ENCODE data around the gene SPEM1.

- TF ChIP-seq GATA2 (IDR thresholded peaks at IDR 0.05; ENCODE audit: low read depth, low read length) (no peak), GATA3 (IDR thresholded peaks at IDR 0.05; ENCODE audit: low read depth, low read length) (no peak)
Observed at GRCh38 chr17:7374353-7374752, 45.8 kb upstream of the SPEM1 start.

All from SH-SY5Y (cell line).